Spinal cord (tissue), 10 donors: ENCODE data around the gene TBC1D22A. TPM values are rescaled to one million over a fixed set of nuclear protein-coding genes. Genes with fewer than 3 reads are reported as not detected.
"Not testable (repeated sequence)": the region's sequence is repeated elsewhere in the genome, so short reads cannot be mapped to it uniquely, and the experiment has no call there.

Experiments used
- DNase-seq, 6 donors: peaks; one replicate each; pipeline versions ENCODE4 v3.0.0 to v3.0.0-alpha.2; 2013 to 2015; ENCODE audit warnings: low spot score in 6 of 6, low read depth in 4 of 6
- H3K27ac ChIP-seq: one replicate; pipeline ENCODE4 v1.5.1; 2013; ENCODE audit warnings: low read depth, low read length, control low read depth
- H3K27me3 ChIP-seq: one replicate; pipeline ENCODE4 v1.6.1; 2013; ENCODE audit warnings: low read length; ENCODE audit not compliant: control insufficient read depth, insufficient read depth
- H3K36me3 ChIP-seq: one replicate; pipeline ENCODE4 v1.6.1; 2013; ENCODE audit warnings: low read length; ENCODE audit not compliant: control insufficient read depth, insufficient read depth
- H3K4me1 ChIP-seq: one replicate; pipeline ENCODE4 v1.6.1; 2013; ENCODE audit warnings: low read length; ENCODE audit not compliant: control insufficient read depth, insufficient read depth
- H3K4me3 ChIP-seq: one replicate; pipeline ENCODE4 v1.5.1; 2013; ENCODE audit warnings: low read depth, low read length, control low read depth
- H3K9me3 ChIP-seq: one replicate; pipeline ENCODE4 v1.6.1; 2013; ENCODE audit warnings: low read length; ENCODE audit not compliant: control insufficient read depth, insufficient read depth
- WGBS: methylation state at CpG from one replicate; pipeline ENCODE4 v1.1.5; 2013; ENCODE audit warnings: missing lambda C conversion rate; ENCODE audit not compliant: insufficient coverage; 5-methylcytosine and 5-hydroxymethylcytosine counted together
- polyA plus RNA-seq, 2 donors: library from polyadenylated mRNA; unstranded; fragments of 120-200 nt; gene quantifications; one replicate each; pipeline ENCODE4 v1.2.1, GENCODE V29; 2013; ENCODE audit not compliant: insufficient read length in 2 of 2
- total RNA-seq, 2 donors: library from RNA; depleted of rRNA in 1 of 2; stranded (reverse); fragments of 120-200 nt in 1 of 2; fragments of >200 nt in 1 of 2; gene quantifications; one replicate each; pipeline versions ENCODE4 v1.2.3 to v1.2.4, GENCODE V29; 2013 to 2014
- donor health status: healthy.

The TBC1D22A gene
- total and polyA plus RNA-seq, 4 donors: 7.1 to 14.6 (median 10.8) TPM

GRCh38 chr22:47132428-47132825, 370.0 kb downstream of the TBC1D22A start:
- no peak overlapping the region for H3K27ac ChIP-seq
- peaks cover 14% of the 10 kb centered on the region for H3K36me3 ChIP-seq
- H3K4me3 ChIP-seq: no peak overlapping the region
- DNase-seq: no peak
- peaks cover 8% of the 10 kb centered on the region for H3K4me1 ChIP-seq
- WGBS: 79% methylated on average over 13 of the region's 13 CpGs
- no peaks in the 10 kb centered on the region for H3K9me3 ChIP-seq
- H3K27me3 ChIP-seq: no peaks in the 10 kb centered on the region

GRCh38 chr22:47133061-47133969, 370.9 kb downstream of the TBC1D22A start:
- Histone ChIP-seq H3K9me3 (no peaks in the 10 kb centered on the region), H3K4me1 (peaks cover 8% of the 10 kb centered on the region), H3K4me3 (no peak overlapping the region), H3K27ac (no peak overlapping the region), H3K36me3 (peaks cover 16% of the 10 kb centered on the region), H3K27me3 (no peaks in the 10 kb centered on the region)
- 55% methylated on average over 15 of the region's 25 CpGs for WGBS
- peak in 1 of 6 donors; percentile 36 for DNase-seq

- Histone ChIP-seq H3K4me3 (no peak overlapping the region), H3K36me3 (peaks cover 17% of the 10 kb centered on the region), H3K27ac (no peak overlapping the region), H3K27me3 (no peaks in the 10 kb centered on the region), H3K4me1 (peaks cover 8% of the 10 kb centered on the region), H3K9me3 (no peaks in the 10 kb centered on the region)
- WGBS: 63% methylated on average over 8 of the region's 10 CpGs
- DNase-seq: no peak
Observed at GRCh38 chr22:47134222-47134621, 371.8 kb downstream of the TBC1D22A start.

- WGBS: 85% methylated on average over 8 of the region's 8 CpGs
- H3K4me3 ChIP-seq: no peak overlapping the region
- no peaks in the 10 kb centered on the region for H3K27me3 ChIP-seq
- H3K27ac ChIP-seq: no peak overlapping the region
- H3K36me3 ChIP-seq: peaks cover 20% of the 10 kb centered on the region
- H3K4me1 ChIP-seq: peaks cover 8% of the 10 kb centered on the region
- DNase-seq: no peak
- H3K9me3 ChIP-seq: no peaks in the 10 kb centered on the region
Observed at GRCh38 chr22:47135338-47135737, 372.9 kb downstream of the TBC1D22A start.

- H3K4me3 ChIP-seq: no peak overlapping the region
- DNase-seq: no peak
- peaks cover 8% of the 10 kb centered on the region for H3K4me1 ChIP-seq
- no peak overlapping the region for H3K27ac ChIP-seq
- 95% methylated on average over 11 of the region's 12 CpGs for WGBS
- H3K27me3 ChIP-seq: no peaks in the 10 kb centered on the region
- no peaks in the 10 kb centered on the region for H3K9me3 ChIP-seq
- H3K36me3 ChIP-seq: peaks cover 20% of the 10 kb centered on the region
Observed at GRCh38 chr22:47136050-47136449, 373.6 kb downstream of the TBC1D22A start.

- no peak for DNase-seq
- 92% methylated on average over 12 of the region's 16 CpGs for WGBS
- Histone ChIP-seq H3K9me3 (no peaks in the 10 kb centered on the region), H3K4me1 (peaks cover 8% of the 10 kb centered on the region), H3K27ac (no peak overlapping the region), H3K27me3 (no peaks in the 10 kb centered on the region), H3K36me3 (peaks cover 20% of the 10 kb centered on the region), H3K4me3 (no peak overlapping the region)
Observed at GRCh38 chr22:47136671-47137070, 374.2 kb downstream of the TBC1D22A start.

- no peak overlapping the region for H3K27ac ChIP-seq
- 95% methylated on average over 27 of the region's 30 CpGs for WGBS
- DNase-seq: no peak
- no peaks in the 10 kb centered on the region for H3K27me3 ChIP-seq
- H3K9me3 ChIP-seq: no peaks in the 10 kb centered on the region
- H3K36me3 ChIP-seq: peaks cover 15% of the 10 kb centered on the region
- peaks cover 6% of the 10 kb centered on the region for H3K4me1 ChIP-seq
- H3K4me3 ChIP-seq: no peak overlapping the region
Observed at GRCh38 chr22:47139013-47139789, 376.8 kb downstream of the TBC1D22A start.

GRCh38 chr22:47139790-47140119, 377.3 kb downstream of the TBC1D22A start:
- Histone ChIP-seq H3K36me3 (peaks cover 14% of the 10 kb centered on the region), H3K9me3 (no peaks in the 10 kb centered on the region), H3K4me1 (peaks cover 4% of the 10 kb centered on the region), H3K27ac (no peak overlapping the region), H3K27me3 (no peaks in the 10 kb centered on the region), H3K4me3 (no peak overlapping the region)
- no peak for DNase-seq
- 86% methylated on average over 4 of the region's 6 CpGs for WGBS

GRCh38 chr22:47140975-47141374, 378.5 kb downstream of the TBC1D22A start:
- H3K36me3 ChIP-seq: peaks cover 11% of the 10 kb centered on the region
- H3K27me3 ChIP-seq, H3K4me3 ChIP-seq, H3K4me1 ChIP-seq, H3K27ac ChIP-seq, DNase-seq, H3K9me3 ChIP-seq: not testable (repeated sequence)
- 96% methylated on average over 4 of the region's 8 CpGs for WGBS
